Muscle layer of duodenum (tissue), 2 donors: Measurements from ENCODE around the gene PTGES2.
"Not testable (repeated sequence)": the region's sequence is repeated elsewhere in the genome, so short reads cannot be mapped to it uniquely, and the experiment has no call there.

Experiments
- H3K27ac ChIP-seq: one replicate; pipeline ENCODE4 v1.7.0; 2013; ENCODE audit warnings: mild to moderate bottlenecking, low read length
- H3K27me3 ChIP-seq: one replicate; pipeline ENCODE4 v1.7.0; 2013; ENCODE audit warnings: low read depth, mild to moderate bottlenecking, control low read depth, low read length
- H3K36me3 ChIP-seq, 2 donors: one replicate each; pipeline ENCODE4 v1.7.0; 2013; ENCODE audit warnings: low read length in 2 of 2, control low read depth in 1 of 2, mild to moderate bottlenecking in 1 of 2; ENCODE audit not compliant: insufficient read depth in 2 of 2, control insufficient read depth in 1 of 2
- H3K4me1 ChIP-seq, 2 donors: one replicate each; pipeline ENCODE4 v1.7.0; 2013; ENCODE audit warnings: low read length in 2 of 2, mild to moderate bottlenecking in 2 of 2, control low read depth in 1 of 2, moderate library complexity in 1 of 2; ENCODE audit not compliant: insufficient read depth in 2 of 2, control insufficient read depth in 1 of 2
- H3K4me3 ChIP-seq, 2 donors: one replicate each; pipeline ENCODE4 v1.7.0; 2013; ENCODE audit warnings: low read length in 2 of 2, low read depth in 1 of 2, mild to moderate bottlenecking in 1 of 2
- H3K9me3 ChIP-seq, 2 donors: one replicate each; pipeline ENCODE4 v1.7.0; 2013; ENCODE audit warnings: low read length in 2 of 2, control low read depth in 1 of 2, mild to moderate bottlenecking in 1 of 2; ENCODE audit not compliant: control insufficient read depth in 1 of 2
- donor health status: healthy.

Gene PTGES2

DNA sequence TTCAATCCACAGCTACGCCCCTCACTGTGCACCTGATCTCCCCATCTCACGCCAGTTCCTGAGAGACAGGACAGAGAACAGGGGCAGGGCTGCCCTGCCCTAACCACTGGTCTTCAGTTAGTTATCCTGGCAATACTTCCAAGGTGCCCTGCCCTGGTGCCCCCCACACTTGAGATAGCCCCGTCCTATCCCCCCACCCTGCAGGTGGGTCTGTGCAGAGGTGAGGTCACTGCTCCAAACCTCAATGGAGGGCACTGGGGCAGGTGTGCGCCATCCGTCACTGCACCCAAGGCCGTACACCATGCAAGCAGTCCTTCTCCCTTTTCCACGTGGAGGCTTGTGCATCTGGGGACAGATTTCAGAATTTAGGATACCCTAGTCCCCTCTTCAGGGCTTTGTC lies 3.1 kb upstream of the PTGES2 start:
- not testable (repeated sequence) for H3K9me3 ChIP-seq
- H3K4me1 ChIP-seq: peaks cover 8 to 21% of the 10 kb centered on the region in 2 donors

DNA sequence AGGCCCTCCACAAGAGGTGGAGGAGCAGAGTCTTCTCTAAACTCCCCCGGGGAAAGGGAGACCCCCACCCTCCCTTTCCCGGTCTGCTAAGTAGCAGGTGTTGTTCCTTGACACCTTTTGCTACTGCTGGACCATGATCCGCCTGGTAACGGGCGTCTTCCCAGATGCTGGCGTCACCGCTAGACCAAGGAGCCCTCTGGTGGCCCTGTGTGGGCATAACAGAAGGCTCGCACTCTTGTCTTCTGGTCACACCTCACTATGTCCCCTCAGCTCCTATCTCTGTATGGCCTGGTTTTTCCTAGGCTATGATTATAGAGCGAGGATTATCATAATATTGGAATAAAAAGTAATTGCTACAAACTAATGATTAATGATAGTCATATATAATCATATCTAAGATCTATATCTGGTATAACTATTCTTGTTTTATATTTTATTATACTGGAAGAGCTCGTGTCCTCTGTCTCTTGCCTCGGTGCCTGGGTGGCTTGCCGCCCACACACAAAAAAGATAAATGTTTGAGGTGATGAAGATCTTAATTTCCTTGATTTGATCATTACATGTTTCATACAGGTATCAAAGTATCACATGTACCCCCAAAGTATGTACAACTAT lies 2.6 kb upstream of the PTGES2 start:
- not testable (repeated sequence) for H3K4me3 ChIP-seq, H3K27me3 ChIP-seq, H3K27ac ChIP-seq, H3K36me3 ChIP-seq, H3K9me3 ChIP-seq
- H3K4me1 ChIP-seq: peaks cover 13 to 27% of the 10 kb centered on the region in 2 donors

More for the DNA sequence above, 3.1 kb upstream of the PTGES2 start:
- H3K27ac ChIP-seq, H3K27me3 ChIP-seq, H3K4me3 ChIP-seq, H3K36me3 ChIP-seq: not testable (repeated sequence)

DNA sequence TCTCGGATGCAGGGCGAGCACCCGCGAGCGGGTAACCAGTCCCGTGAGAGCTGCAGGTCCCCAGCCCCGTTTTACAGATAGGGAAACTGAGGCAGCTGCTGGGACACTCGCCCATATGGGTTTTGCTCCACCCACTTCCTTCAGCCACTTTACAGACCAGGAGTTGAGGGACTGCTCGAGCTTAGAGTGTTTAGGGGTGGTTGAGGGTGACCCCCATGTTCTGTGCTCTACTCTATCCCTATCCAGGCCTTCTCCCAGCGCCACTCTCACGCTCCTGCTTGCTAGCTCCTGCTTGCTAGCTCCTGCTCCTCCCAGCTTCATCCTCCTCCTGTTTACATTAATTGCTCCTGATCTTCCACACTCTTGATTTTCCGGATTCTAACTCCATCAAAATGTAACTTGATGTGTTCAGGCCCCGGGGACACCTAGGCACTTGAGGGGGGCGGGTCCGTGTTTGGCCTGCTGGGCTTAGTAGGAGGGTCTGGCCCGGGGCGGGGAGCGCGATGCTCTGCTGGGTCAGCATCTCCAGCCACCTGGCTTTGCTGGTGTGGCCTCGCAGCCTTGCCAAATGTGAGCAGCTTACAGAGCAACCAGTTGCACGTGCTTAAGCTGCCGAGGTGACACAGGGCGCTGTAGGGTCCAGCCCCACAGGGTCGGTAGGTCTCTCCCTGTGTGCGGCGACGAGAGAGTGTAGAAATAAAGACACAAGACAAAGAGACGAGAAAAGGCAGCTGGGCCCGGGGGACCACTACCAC lies 1.5 kb upstream of the PTGES2 start:
- peak overlapping the region; percentile 82 for H3K27ac ChIP-seq
- H3K36me3 ChIP-seq: peaks cover 4 to 7% of the 10 kb centered on the region in 2 donors
- no peaks in the 10 kb centered on the region for H3K27me3 ChIP-seq

DNA sequence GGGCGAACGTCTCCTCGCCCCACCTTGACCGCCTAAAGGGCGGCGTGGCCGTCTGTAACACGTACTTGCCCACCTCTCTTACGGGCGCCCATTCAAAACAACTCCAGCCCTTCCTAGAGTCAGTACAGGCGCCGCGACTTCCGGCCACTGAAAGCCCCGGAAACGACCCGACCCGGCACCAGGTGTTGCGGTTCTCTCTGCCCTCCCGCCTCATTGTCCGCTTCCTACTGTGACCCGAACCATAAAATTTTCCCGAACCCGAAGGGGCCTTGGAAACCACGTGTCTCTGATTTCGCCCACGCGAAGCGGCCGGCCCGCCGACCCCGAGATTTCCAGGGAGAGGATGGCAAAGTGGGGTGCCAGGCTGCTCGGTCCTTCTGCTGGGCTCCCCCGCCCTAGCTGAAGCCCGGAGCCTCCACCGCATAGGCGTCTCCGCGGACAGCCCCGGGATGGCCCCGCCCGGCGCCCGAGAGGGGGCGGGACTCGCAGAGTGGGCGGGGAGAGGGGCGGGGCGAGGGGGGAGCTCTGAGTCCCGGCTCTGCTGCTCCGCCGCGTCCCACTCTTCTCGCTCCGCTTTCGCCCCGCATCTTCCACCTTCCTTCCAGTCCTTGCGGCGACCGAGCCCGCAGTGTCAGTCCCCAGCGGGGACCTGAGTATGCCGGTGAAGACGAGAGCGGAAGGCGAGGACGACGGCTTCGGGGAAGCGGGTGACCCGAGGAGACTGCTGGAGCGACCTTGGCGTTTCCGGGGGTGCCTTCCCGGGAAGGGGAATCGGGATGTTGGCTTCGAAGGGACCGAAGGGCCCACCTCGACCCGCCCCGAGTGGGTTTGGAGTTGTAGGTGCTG lies 684 bp upstream of the PTGES2 start:
- H3K4me1 ChIP-seq: peaks cover 19 to 29% of the 10 kb centered on the region in 2 donors
- no peaks in the 10 kb centered on the region for H3K9me3 ChIP-seq
- no peaks in the 10 kb centered on the region for H3K27me3 ChIP-seq
- H3K27ac ChIP-seq: peak overlapping the region; percentile 82
- peaks cover 4 to 13% of the 10 kb centered on the region in 2 donors for H3K36me3 ChIP-seq
- peak overlapping the region; percentile 83 to 94 for H3K4me3 ChIP-seq

More for the DNA sequence above, 1.5 kb upstream of the PTGES2 start:
- no peaks in the 10 kb centered on the region for H3K9me3 ChIP-seq
- H3K4me1 ChIP-seq: peaks cover 19 to 29% of the 10 kb centered on the region in 2 donors
- peak overlapping the region; percentile 83 to 94 for H3K4me3 ChIP-seq

DNA sequence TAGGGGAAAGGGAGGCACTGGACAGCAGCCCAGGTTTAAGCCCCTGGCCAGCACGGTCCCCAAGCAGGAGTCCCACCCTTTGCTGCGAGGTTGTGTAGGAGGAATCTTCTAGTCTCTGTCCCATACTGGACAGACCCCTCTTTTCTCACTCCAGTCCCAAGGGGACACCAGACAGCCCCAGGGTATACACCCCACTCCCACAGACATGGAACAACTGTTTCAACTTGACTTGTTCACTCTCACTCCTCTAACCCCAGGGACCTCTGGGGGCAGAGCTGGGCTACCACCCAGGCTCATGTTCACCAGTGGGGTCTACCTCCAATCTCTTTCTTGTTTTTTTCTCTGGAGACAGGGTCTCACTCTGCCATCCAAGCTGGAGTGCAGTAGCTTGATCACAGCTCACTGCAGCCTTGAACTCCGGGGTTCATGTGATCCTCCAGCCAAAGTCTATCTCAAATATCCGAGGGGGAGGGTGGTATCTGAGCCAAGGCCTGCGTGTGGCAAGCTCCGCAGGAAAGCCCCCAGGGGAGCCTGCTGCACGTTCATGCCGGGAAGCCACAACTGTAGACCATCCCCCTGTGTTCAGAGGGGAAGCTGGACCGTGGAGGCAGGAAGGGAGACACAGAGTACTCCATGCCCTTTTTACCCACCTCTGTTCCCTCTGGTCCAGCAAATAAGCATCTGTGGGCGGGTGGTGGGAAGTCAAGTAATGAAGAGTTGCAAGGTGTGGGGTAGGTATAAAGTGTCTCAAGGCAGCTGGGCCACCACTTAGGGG lies 1.8 kb downstream of the PTGES2 start:
- peaks cover 8 to 35% of the 10 kb centered on the region in 2 donors for H3K36me3 ChIP-seq
- H3K27me3 ChIP-seq: no peaks in the 10 kb centered on the region
- no peaks in the 10 kb centered on the region for H3K9me3 ChIP-seq
- no peak overlapping the region for H3K4me3 ChIP-seq
- no peak overlapping the region for H3K27ac ChIP-seq
- peaks cover 19 to 29% of the 10 kb centered on the region in 2 donors for H3K4me1 ChIP-seq

DNA sequence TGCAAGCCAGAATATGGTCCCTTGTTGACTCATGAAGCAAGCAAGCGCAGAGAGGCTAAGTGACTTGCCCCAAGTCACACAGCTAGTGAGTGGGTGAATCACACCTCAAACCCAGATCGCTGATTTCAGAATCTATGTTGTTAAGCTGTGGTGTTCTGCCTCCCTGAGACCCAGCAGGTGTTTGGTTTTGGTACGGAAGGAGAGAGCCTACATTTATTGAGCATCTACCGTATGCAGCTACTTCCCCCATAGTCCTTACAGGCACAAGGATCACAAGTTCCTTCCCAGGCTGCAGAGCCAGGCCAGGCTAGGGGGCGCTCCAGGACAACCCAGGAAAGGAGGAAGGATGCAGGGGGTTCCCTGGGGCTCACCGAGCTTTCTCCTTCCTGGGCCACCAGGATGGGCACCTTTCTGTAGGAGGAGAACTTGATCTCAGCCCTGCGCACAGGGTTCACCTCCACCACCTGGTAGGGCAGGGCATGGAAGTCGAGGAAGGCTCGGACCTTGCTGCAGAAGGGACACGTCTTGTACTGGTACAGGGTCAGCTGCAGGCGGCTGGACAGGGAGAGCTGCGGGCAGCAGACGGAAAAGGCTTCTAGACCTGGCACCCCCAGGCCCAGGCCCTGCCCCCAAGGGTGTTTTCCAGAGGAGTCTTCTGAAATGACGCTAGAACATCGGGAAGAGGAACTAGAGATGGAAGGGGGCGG lies 2.5 kb downstream of the PTGES2 start:
- H3K27ac ChIP-seq: no peak overlapping the region
- no peaks in the 10 kb centered on the region for H3K9me3 ChIP-seq
- H3K36me3 ChIP-seq: peaks cover 8 to 41% of the 10 kb centered on the region in 2 donors
- H3K27me3 ChIP-seq: no peaks in the 10 kb centered on the region
- peaks cover 19 to 29% of the 10 kb centered on the region in 2 donors for H3K4me1 ChIP-seq
- no peak overlapping the region for H3K4me3 ChIP-seq

DNA sequence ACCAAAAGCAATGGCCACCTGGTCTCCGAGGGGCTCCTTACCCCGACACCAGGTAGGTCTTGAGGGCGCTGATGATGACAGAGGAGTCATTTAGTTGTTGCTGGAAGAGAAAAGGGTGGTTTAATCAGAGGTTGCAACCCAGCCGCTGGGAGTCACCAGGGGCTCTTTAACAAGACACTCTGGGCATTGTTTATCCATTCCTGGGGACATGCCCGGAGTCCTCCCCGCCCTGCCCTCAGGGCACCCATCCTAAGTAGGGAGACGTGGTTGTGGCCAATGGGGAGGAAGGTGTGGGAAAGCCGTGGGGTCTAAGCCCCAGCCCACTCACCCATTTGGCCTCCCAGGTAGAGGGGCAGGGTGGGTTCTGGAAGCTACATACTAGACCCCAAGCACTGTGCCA lies 3.1 kb downstream of the PTGES2 start:
- Histone ChIP-seq H3K36me3 (peaks cover 8 to 41% of the 10 kb centered on the region in 2 donors), H3K9me3 (no peaks in the 10 kb centered on the region), H3K4me3 (no peak overlapping the region), H3K27ac (no peak overlapping the region), H3K4me1 (peaks cover 19 to 29% of the 10 kb centered on the region in 2 donors), H3K27me3 (no peaks in the 10 kb centered on the region)

DNA sequence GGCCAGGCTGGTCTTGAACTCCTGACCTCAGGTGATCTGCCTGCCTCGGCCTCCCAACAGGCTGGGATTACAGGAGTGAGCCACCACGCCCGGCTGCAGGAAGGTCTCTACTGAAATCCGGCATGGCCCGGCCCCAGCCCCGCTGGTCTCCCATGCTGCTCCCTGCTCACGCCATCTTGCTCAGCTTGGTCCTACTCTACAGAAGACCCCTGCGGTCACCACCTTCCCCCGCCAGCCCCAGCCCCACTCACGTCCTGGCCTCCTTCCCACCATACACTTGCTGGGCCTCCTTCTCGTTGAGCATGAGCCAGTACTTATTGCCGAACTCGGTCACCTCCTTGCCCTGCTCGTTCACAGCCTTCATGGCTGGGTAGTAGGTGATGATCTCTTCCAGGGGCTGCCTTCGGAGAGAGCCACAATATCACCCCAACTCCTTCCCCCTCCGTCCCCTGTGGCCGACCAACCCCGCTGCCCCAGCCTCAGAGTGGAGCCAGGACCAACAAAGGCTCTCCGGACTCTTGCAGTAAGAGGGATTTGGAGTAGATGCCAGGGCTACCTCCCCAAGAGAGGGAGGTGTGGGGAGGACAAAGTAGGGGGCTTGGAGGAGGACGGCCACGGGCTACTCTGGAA lies 4.0 kb downstream of the PTGES2 start:
- Histone ChIP-seq H3K27ac (no peak overlapping the region), H3K4me1 (peaks cover 19 to 21% of the 10 kb centered on the region in 2 donors), H3K9me3 (no peaks in the 10 kb centered on the region), H3K4me3 (no peak overlapping the region), H3K36me3 (peaks cover 8 to 41% of the 10 kb centered on the region in 2 donors), H3K27me3 (no peaks in the 10 kb centered on the region)

DNA sequence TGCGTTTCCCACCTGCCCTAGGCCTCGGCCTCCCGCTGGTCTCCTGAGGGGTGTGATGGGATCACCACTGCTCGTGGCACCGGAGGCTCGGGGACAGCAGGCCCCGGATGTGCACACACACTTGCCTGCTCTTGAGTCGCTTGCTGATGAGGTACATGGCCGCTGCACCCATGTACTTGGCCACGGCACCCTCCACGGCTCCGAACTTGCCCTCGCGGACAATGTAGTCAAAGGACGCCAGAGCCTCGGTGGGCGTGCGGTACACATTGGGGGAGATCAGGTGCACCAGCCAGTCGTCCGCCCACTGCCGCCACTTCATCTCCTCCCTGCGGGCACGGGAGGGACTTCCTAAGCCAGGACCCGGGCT lies 4.7 kb downstream of the PTGES2 start:
- Histone ChIP-seq H3K36me3 (peaks cover 8 to 41% of the 10 kb centered on the region in 2 donors), H3K27me3 (no peaks in the 10 kb centered on the region), H3K4me3 (no peak overlapping the region), H3K4me1 (peaks cover 19 to 27% of the 10 kb centered on the region in 2 donors), H3K27ac (no peak overlapping the region), H3K9me3 (no peaks in the 10 kb centered on the region)
